ENCODE results near the gene HES2. TPM values are rescaled to one million over a fixed set of nuclear protein-coding genes. Genes with fewer than 3 reads are reported as not detected.
"Not testable (repeated sequence)": the region's sequence is repeated elsewhere in the genome, so short reads cannot be mapped to it uniquely, and the experiment has no call there.

HES2 gene
- total and polyA plus RNA-seq, 2 of the 4 experiments (the other 2 are of a cell fraction) = not detected

DNA sequence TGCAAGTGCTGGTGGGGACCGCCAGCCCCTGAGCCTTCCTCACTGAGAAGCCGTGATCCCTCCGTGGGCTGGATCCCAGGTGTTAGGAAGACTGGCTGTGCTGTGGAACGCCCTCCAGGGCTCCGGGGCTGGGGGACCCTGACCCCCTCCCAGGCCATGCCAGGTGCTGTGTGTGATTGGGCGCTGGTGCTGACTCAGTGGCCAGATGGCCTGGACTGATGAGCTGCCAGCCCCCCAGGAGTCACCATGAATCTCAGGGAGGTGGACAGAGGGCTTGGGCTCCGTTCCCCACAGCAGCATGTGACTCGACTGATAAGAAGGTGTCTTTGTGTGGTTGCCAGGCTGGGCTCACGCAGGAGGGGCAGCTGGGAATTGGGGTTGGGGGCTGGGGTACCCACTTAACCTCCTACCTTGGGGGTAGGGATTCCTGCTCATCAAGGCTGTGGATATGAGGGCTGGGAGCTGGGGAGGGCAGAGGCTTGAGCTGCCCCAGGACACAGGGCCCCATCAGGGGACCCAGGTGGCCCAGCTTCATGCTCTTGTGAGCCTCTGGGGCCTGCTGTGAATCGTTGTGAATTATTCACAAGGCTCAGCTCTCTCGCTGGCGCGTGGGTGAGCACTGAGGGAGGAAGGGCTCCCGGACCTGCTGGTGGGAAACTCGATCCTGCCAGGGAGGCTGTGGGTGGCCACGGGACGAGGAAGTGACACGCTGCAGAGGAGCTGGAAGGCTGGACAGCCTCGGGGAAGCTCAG is 10.1 kb upstream of the HES2 start:
- H3K79me1 ChIP-seq (ENCODE audit: low read depth in 1 of 2, low read length in 2 of 2); H4K20me1 ChIP-seq (ENCODE audit: insufficient read depth, low read length); H3K4me2 ChIP-seq (ENCODE audit: low read depth, low read length); BruUV-seq (replicated peaks); H3K4me3 ChIP-seq (ENCODE audit: insufficient read depth, low read depth, low read length); H3K56ac ChIP-seq (ENCODE audit: extremely low read depth, insufficient read depth, low read length); H3K9ac ChIP-seq (ENCODE audit: low read depth, low read length); in situ Hi-C loops (cut with MboI; ENCODE audit: low sequenced_read_pairs); H3K18ac ChIP-seq (ENCODE audit: low read depth, low read length); H4K5ac ChIP-seq (ENCODE audit: low read depth, low read length); H3K4ac ChIP-seq (ENCODE audit: low read depth, low read length); POLR2A ChIA-PET (ENCODE audit: unreplicated experiment); H3K14ac ChIP-seq (replicated peaks; ENCODE audit: low read depth, low read length); H2BK15ac ChIP-seq (ENCODE audit: low read depth, low read length); H2BK20ac ChIP-seq (ENCODE audit: low read depth, low read length); dilution Hi-C loops (cut with HindIII; ENCODE audit: low sequenced_read_pairs, unreplicated experiment); H2AK9ac ChIP-seq (replicated peaks; ENCODE audit: low read depth, low read length, poor library complexity); H3K9me3 ChIP-seq (ENCODE audit: control insufficient read depth, insufficient read depth, low read length); H3K23ac ChIP-seq (ENCODE audit: low read depth, low read length); H3K27ac ChIP-seq (ENCODE audit: insufficient read depth, low read length); H2BK5ac ChIP-seq (ENCODE audit: low read depth, low read length, poor library complexity, severe bottlenecking); H3K4me1 ChIP-seq (ENCODE audit: control insufficient read depth, insufficient read depth, low read length); H3K9me1 ChIP-seq (ENCODE audit: insufficient read depth, low read length); H4K91ac ChIP-seq (ENCODE audit: insufficient read depth, low read depth, low read length); H3K36me3 ChIP-seq (ENCODE audit: control insufficient read depth, insufficient read depth, low read length); intact Hi-C loops (cut with micrococcal nuclease); H2AK5ac ChIP-seq (ENCODE audit: low read depth, low read length); H2BK120ac ChIP-seq (ENCODE audit: low read depth, low read length); H2AFZ ChIP-seq (replicated peaks; ENCODE audit: low read length, poor library complexity); H4K8ac ChIP-seq (ENCODE audit: low read depth in 2 of 2, low read length in 2 of 2); CTCF ChIA-PET: not testable (repeated sequence)
- peak; percentile 41 for ATAC-seq (ENCODE audit: low read depth)
- 29% methylated on average over 7 of the region's 19 CpGs; no CpG with 5 or more reads in 1 of the 2 experiments for WGBS, 2 experiments (ENCODE audit: extremely low coverage in 2 of 2, insufficient read length in 1 of 2)
- DNase-seq = peak; percentile 11
- peaks cover 74% of the 10 kb centered on the region for H3K27me3 ChIP-seq (ENCODE audit: control insufficient read depth, insufficient read depth, low read length)

DNA sequence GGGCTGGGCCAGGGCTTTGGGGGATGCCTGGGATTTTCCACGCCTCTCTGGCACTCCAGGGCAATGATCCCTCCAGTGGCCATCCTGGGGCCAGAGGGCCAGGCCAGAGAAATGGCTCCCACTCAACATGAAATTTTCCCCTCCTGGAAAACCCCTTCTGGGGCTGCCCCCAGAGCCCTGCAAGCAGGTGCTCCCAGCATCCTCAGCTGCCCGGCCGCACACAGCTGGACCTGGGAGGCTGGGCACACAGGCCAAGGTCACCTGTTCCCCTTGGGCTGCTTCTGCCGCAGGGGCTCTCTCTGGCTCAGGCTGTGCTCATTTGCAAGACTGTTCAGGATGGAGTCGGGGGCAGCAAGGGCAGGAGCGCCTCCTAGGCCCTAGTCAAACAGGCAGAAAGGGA is 8.7 kb upstream of the HES2 start:
- H4K5ac ChIP-seq (ENCODE audit: low read depth, low read length); H3K4me1 ChIP-seq (ENCODE audit: control insufficient read depth, insufficient read depth, low read length); dilution Hi-C loops (cut with HindIII; ENCODE audit: low sequenced_read_pairs, unreplicated experiment); H3K9me1 ChIP-seq (ENCODE audit: insufficient read depth, low read length); intact Hi-C loops (cut with micrococcal nuclease); H4K8ac ChIP-seq (ENCODE audit: low read depth in 2 of 2, low read length in 2 of 2); H3K36me3 ChIP-seq (ENCODE audit: control insufficient read depth, insufficient read depth, low read length); H3K9ac ChIP-seq (ENCODE audit: low read depth, low read length); H3K14ac ChIP-seq (replicated peaks; ENCODE audit: low read depth, low read length); H4K20me1 ChIP-seq (ENCODE audit: insufficient read depth, low read length); H2BK5ac ChIP-seq (ENCODE audit: low read depth, low read length, poor library complexity, severe bottlenecking); H2AK5ac ChIP-seq (ENCODE audit: low read depth, low read length); H3K27ac ChIP-seq (ENCODE audit: insufficient read depth, low read length); H3K4me2 ChIP-seq (ENCODE audit: low read depth, low read length); H2BK15ac ChIP-seq (ENCODE audit: low read depth, low read length); BruUV-seq (replicated peaks); H3K56ac ChIP-seq (ENCODE audit: extremely low read depth, insufficient read depth, low read length); H2BK120ac ChIP-seq (ENCODE audit: low read depth, low read length); DNase-seq; H3K4ac ChIP-seq (ENCODE audit: low read depth, low read length); H3K79me1 ChIP-seq (ENCODE audit: low read depth in 1 of 2, low read length in 2 of 2); POLR2A ChIA-PET (ENCODE audit: unreplicated experiment); CTCF ChIA-PET; H2AK9ac ChIP-seq (replicated peaks; ENCODE audit: low read depth, low read length, poor library complexity); H3K18ac ChIP-seq (ENCODE audit: low read depth, low read length); H4K91ac ChIP-seq (ENCODE audit: insufficient read depth, low read depth, low read length); in situ Hi-C loops (cut with MboI; ENCODE audit: low sequenced_read_pairs); H3K4me3 ChIP-seq (ENCODE audit: insufficient read depth, low read depth, low read length); H2AFZ ChIP-seq (replicated peaks; ENCODE audit: low read length, poor library complexity); H3K9me3 ChIP-seq (ENCODE audit: control insufficient read depth, insufficient read depth, low read length); H2BK20ac ChIP-seq (ENCODE audit: low read depth, low read length); ATAC-seq (ENCODE audit: low read depth); H3K23ac ChIP-seq (ENCODE audit: low read depth, low read length): not testable (repeated sequence)
- 51% methylated on average over 3 of the region's 6 CpGs; no CpG with 5 or more reads in 1 of the 2 experiments for WGBS, 2 experiments (ENCODE audit: extremely low coverage in 2 of 2, insufficient read length in 1 of 2)
- peaks cover 75% of the 10 kb centered on the region for H3K27me3 ChIP-seq (ENCODE audit: control insufficient read depth, insufficient read depth, low read length)
